Esophagus squamous epithelium (tissue), 4 donors: Measurements from ENCODE around the gene LCMT1.

Experiments used
- POLR2A ChIP-seq, 4 donors: fragments of 450-650 bp; IDR thresholded peaks; one replicate each; pipeline ENCODE4 v1.6.1; 2017; ENCODE audit warnings: antibody characterized with exemption in 4 of 4, mild to moderate bottlenecking in 4 of 4, moderate library complexity in 3 of 4
- TF ChIP-seq, protein P1 (sequence below), 6 experiments: fragments of 450-650 bp in 4 of 6; fragments of 200-600 bp in 2 of 6; sonication (generic) in 2 of 6; IDR thresholded peaks; one replicate each; pipeline ENCODE4 v1.5.1; 2016 to 2019; ENCODE audit warnings: antibody characterized with exemption in 6 of 6, mild to moderate bottlenecking in 4 of 6, moderate library complexity in 4 of 6

DNA sequence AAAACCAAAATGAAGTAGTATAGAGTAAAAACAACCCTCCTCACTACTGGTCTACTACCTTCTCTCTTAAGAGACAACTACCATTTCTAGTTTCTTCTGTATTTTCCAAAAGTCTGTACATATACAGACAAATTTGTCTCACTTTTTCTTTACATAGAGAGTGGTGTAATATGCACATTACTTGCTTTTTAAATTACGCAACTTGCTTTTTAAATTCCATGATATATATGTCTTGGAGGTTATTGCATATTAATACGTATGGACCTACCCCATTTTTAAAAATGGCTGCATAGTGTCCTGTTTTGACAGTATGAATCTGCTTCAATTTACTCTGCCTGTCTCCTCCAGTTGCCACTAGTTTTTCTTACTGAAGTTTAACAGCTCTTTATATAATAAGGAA is 62.7 kb downstream of the LCMT1 start:
- TF ChIP-seq, protein P1, sequence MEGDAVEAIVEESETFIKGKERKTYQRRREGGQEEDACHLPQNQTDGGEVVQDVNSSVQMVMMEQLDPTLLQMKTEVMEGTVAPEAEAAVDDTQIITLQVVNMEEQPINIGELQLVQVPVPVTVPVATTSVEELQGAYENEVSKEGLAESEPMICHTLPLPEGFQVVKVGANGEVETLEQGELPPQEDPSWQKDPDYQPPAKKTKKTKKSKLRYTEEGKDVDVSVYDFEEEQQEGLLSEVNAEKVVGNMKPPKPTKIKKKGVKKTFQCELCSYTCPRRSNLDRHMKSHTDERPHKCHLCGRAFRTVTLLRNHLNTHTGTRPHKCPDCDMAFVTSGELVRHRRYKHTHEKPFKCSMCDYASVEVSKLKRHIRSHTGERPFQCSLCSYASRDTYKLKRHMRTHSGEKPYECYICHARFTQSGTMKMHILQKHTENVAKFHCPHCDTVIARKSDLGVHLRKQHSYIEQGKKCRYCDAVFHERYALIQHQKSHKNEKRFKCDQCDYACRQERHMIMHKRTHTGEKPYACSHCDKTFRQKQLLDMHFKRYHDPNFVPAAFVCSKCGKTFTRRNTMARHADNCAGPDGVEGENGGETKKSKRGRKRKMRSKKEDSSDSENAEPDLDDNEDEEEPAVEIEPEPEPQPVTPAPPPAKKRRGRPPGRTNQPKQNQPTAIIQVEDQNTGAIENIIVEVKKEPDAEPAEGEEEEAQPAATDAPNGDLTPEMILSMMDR (IDR thresholded peaks at IDR 0.05) = no peak
- no peak for TF ChIP-seq POLR2A (IDR thresholded peaks at IDR 0.05)
